HEK293 (cell line): ENCODE data around the gene ITGB4.

Experiments
- CTCF ChIA-PET: fragments of 350-600 bp; formaldehyde crosslinking; extraction: SDS; loops from one replicate; lab custom pipeline; 2021; ENCODE audit warnings: antibody characterized with exemption; lab: Yijun Ruan, JAX
- POLR2A ChIA-PET: fragments of 300-600 bp; formaldehyde crosslinking; extraction: SDS; loops from one replicate; lab custom pipeline; 2020; ENCODE audit warnings: antibody characterized with exemption, inconsistent platforms; lab: Yijun Ruan, JAX
- H3K27ac ChIP-seq: fragments of 200-500 bp; sonication (Bioruptor generic); 2 replicates; pipeline ENCODE4 v1.5.1; 2014; ENCODE audit warnings: low read depth, low read length, control low read depth, inconsistent platforms; ENCODE audit errors: extremely low read depth
- H3K36me3 ChIP-seq, 2 experiments: fragments of 200-500 bp in 1 of 2; sonication (Bioruptor generic) in 1 of 2; 1 replicate in 1 of 2; 2 replicates in 1 of 2; pipeline ENCODE4 v1.5.1; 2014 to 2017; ENCODE audit warnings: inconsistent platforms in 2 of 2, low read length in 2 of 2; ENCODE audit not compliant: control insufficient read depth in 2 of 2, insufficient read depth in 1 of 2
- H3K4me1 ChIP-seq: fragments of 200-500 bp; sonication (Bioruptor generic); 2 replicates; pipeline ENCODE4 v1.5.1; 2014; ENCODE audit warnings: mild to moderate bottlenecking, low read length, inconsistent platforms; ENCODE audit not compliant: control insufficient read depth, insufficient read depth
- H3K4me3 ChIP-seq: 2 replicates; pipeline ENCODE4 v1.5.1; 2011; ENCODE audit warnings: low read depth, mild to moderate bottlenecking, control low read depth, low read length, moderate library complexity
- H3K9me3 ChIP-seq: fragments of 200-500 bp; sonication (Bioruptor generic); 2 replicates; pipeline ENCODE4 v1.5.1; 2014; ENCODE audit warnings: low read depth, low read length, inconsistent platforms; ENCODE audit not compliant: control insufficient read depth, insufficient read depth
- HIC1 ChIP-seq: fragments of 450-650 bp; formaldehyde crosslinking; IDR thresholded peaks from 2 replicates; pipeline ENCODE4 v1.5.1; 2016; ENCODE audit warnings: missing biosample characterization, missing genetic modification characterization
- SCRT1 ChIP-seq: fragments of 450-650 bp; formaldehyde crosslinking; IDR thresholded peaks from 2 replicates; pipeline ENCODE4 v1.5.1; 2016; ENCODE audit warnings: missing biosample characterization, missing genetic modification characterization, borderline replicate concordance
- ZFHX2 ChIP-seq: fragments of 450-650 bp; formaldehyde crosslinking; conservative IDR thresholded peaks from 2 replicates; pipeline ENCODE4 v1.5.1; 2016; ENCODE audit warnings: missing biosample characterization, missing genetic modification characterization
- ZNF23 ChIP-seq: fragments of 450-650 bp; formaldehyde crosslinking; IDR thresholded peaks from 2 replicates; pipeline ENCODE4 v1.5.1; 2016; ENCODE audit warnings: missing biosample characterization, missing genetic modification characterization, borderline replicate concordance
- ZNF398 ChIP-seq: fragments of 450-650 bp; formaldehyde crosslinking; IDR thresholded peaks from 2 replicates; pipeline ENCODE4 v1.5.1; 2017; ENCODE audit warnings: missing biosample characterization, missing genetic modification characterization
- ZNF600 ChIP-seq: fragments of 450-650 bp; formaldehyde crosslinking; IDR thresholded peaks from 2 replicates; pipeline ENCODE4 v1.5.1; 2016; ENCODE audit warnings: missing biosample characterization, missing genetic modification characterization
- ZNF664 ChIP-seq: fragments of 450-650 bp; formaldehyde crosslinking; IDR thresholded peaks from 2 replicates; pipeline ENCODE4 v1.5.1; 2016; ENCODE audit warnings: missing biosample characterization, missing genetic modification characterization
- ZNF768 ChIP-seq: fragments of 450-650 bp; formaldehyde crosslinking; IDR thresholded peaks from 2 replicates; pipeline ENCODE4 v1.5.1; 2018; ENCODE audit warnings: missing biosample characterization, mild to moderate bottlenecking, missing genetic modification characterization
- ZNF777 ChIP-seq: fragments of 450-650 bp; formaldehyde crosslinking; IDR thresholded peaks from 2 replicates; pipeline ENCODE4 v1.5.1; 2017; ENCODE audit warnings: missing biosample characterization, missing genetic modification characterization, borderline replicate concordance
- TF ChIP-seq, protein P1 (sequence below): fragments of 450-650 bp; formaldehyde crosslinking; IDR thresholded peaks from 2 replicates; pipeline ENCODE4 v1.5.1; 2017; ENCODE audit warnings: missing biosample characterization, missing genetic modification characterization
- TF ChIP-seq, protein P2 (sequence below): fragments of 450-650 bp; formaldehyde crosslinking; optimal IDR thresholded peaks from 2 replicates; pipeline ENCODE3; 2016; ENCODE audit warnings: missing biosample characterization, mild to moderate bottlenecking, missing genetic modification characterization

ITGB4 gene

DNA sequence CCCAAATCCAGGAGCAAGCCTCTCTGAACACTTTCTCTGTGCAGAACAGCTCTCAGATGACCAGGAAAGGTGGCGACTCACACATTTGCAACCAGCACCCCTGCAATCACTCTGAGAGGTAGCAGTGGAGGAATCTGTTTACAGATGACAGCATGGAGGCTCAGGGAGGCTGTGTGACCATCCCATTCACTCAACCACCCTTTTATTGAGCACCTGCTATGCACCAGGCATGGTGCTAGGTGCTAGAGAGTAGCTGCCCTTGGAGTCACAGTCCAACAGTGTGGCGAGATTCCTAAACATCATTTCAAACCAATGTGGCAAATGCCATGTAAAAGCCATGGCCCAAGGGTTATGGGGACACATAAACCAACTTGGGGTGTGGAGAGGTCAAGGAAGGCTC is 1.5 kb upstream of the ITGB4 start:
- no peaks in the 10 kb centered on the region for H3K36me3 ChIP-seq
- H3K9me3 ChIP-seq: no peaks in the 10 kb centered on the region
- 0 out of 2 replicates have a peak, but pooled peaks have one; percentile 28 for TF ChIP-seq ZNF600 (tag by site-specific recombination)
- no peak for TF ChIP-seq ZNF23
- peak; percentile 91 for TF ChIP-seq ZNF664 (tag by site-specific recombination)
- no peak overlapping the region for H3K4me3 ChIP-seq
- no peaks in the 10 kb centered on the region; the same call in 1 of the 2 replicates for H3K4me1 ChIP-seq
- CTCF ChIA-PET: interaction anchor here (0.6 to 4.2 kb wide), 4 partner anchors 30 to 186 kb away, joined by 3 to 22 read pairs (median 4); no protein-coding TSS in a partner anchor
- no peak overlapping the region for H3K27ac ChIP-seq
- POLR2A ChIA-PET: interaction anchor here (0.9 kb wide), 2 partner anchors 18 to 847 kb away, joined by 3 to 4 read pairs; partner anchors contain the start of gene FDXR

DNA sequence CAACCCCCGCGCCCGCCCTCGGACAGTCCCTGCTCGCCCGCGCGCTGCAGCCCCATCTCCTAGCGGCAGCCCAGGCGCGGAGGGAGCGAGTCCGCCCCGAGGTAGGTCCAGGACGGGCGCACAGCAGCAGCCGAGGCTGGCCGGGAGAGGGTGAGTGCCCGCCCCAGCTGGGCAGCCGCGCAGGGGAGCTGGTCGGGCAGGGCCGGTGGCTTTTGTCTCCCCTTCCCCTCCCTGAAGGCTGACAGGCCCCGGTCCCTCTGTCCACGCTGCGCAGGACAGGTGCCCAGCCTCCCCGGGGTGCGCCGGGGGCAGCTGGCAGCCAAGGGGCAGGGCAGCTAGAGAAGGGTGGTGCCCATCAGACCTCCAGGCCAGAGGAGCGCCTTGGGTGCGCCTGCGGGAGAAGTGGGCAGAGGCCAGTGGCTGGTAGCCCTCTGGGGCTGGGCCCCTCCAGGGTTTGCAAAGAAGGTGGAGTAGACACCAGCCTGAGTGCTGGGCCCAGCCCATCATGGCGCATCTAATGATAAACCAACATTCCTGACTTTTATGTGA is 278 bp downstream of the ITGB4 start:
- CTCF ChIA-PET: interaction anchor here (0.6 to 8.4 kb wide), 4 partner anchors 26 to 183 kb away, joined by 3 to 51 read pairs (median 12); partner anchors contain the start of gene MRPL38
- POLR2A ChIA-PET: interaction anchor here (0.9 to 1.1 kb wide), 2 partner anchors 10 to 17 kb away, joined by 3 to 5 read pairs; no protein-coding TSS in a partner anchor
- H3K27ac ChIP-seq: no peak overlapping the region

GRCh38 chr17:75722076-75722475 is 817 bp downstream of the ITGB4 start:
- POLR2A ChIA-PET: no interaction called here
- TF ChIP-seq SCRT1 (tag by site-specific recombination): peak; percentile 58; the same call in 1 of the 2 replicates
- TF ChIP-seq, protein P1, sequence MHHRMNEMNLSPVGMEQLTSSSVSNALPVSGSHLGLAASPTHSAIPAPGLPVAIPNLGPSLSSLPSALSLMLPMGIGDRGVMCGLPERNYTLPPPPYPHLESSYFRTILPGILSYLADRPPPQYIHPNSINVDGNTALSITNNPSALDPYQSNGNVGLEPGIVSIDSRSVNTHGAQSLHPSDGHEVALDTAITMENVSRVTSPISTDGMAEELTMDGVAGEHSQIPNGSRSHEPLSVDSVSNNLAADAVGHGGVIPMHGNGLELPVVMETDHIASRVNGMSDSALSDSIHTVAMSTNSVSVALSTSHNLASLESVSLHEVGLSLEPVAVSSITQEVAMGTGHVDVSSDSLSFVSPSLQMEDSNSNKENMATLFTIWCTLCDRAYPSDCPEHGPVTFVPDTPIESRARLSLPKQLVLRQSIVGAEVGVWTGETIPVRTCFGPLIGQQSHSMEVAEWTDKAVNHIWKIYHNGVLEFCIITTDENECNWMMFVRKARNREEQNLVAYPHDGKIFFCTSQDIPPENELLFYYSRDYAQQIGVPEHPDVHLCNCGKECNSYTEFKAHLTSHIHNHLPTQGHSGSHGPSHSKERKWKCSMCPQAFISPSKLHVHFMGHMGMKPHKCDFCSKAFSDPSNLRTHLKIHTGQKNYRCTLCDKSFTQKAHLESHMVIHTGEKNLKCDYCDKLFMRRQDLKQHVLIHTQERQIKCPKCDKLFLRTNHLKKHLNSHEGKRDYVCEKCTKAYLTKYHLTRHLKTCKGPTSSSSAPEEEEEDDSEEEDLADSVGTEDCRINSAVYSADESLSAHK (tag by site-specific recombination): no peak
- Histone ChIP-seq H3K4me1 (no peaks in the 10 kb centered on the region; the same call in 1 of the 2 replicates), H3K36me3 (no peaks in the 10 kb centered on the region), H3K9me3 (no peaks in the 10 kb centered on the region), H3K27ac (no peak overlapping the region), H3K4me3 (no peak overlapping the region)
- CTCF ChIA-PET: interaction anchor here (1.0 to 8.4 kb wide), 4 partner anchors 12 to 89 kb away, joined by 3 to 51 read pairs (median 14); no protein-coding TSS in a partner anchor

More for the DNA sequence above, 278 bp downstream of the ITGB4 start:
- Histone ChIP-seq H3K4me3 (peak overlapping the region; percentile 35), H3K4me1 (no peaks in the 10 kb centered on the region; the same call in 1 of the 2 replicates), H3K36me3 (no peaks in the 10 kb centered on the region), H3K9me3 (no peaks in the 10 kb centered on the region)
- no peak for TF ChIP-seq ZNF768
- peak; percentile 61; the same call in 1 of the 2 replicates for TF ChIP-seq HIC1 (tag by site-specific recombination)
- TF ChIP-seq ZFHX2 (tag by site-specific recombination): peak; percentile 50
- TF ChIP-seq ZNF398 (tag by site-specific recombination): no peak
- TF ChIP-seq, protein P2, sequence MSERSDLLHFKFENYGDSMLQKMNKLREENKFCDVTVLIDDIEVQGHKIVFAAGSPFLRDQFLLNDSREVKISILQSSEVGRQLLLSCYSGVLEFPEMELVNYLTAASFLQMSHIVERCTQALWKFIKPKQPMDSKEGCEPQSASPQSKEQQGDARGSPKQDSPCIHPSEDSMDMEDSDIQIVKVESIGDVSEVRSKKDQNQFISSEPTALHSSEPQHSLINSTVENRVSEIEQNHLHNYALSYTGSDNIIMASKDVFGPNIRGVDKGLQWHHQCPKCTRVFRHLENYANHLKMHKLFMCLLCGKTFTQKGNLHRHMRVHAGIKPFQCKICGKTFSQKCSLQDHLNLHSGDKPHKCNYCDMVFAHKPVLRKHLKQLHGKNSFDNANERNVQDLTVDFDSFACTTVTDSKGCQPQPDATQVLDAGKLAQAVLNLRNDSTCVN (tag by site-specific recombination): peak; percentile 33
- TF ChIP-seq ZNF777 (tag by site-specific recombination): peak; percentile 70; the same call in 1 of the 2 replicates
